Suppressor macrophage treated with lipopolysaccharide for 1 hour (primary cell): Measurements from ENCODE around the gene MED13L.
"Not testable (repeated sequence)": the region's sequence is repeated elsewhere in the genome, so short reads cannot be mapped to it uniquely, and the experiment has no call there.

Experiments
- DNase-seq, 3 donors: peaks; one replicate each; pipeline ENCODE4 v3.0.0-alpha.2; 2020 to 2022

Gene MED13L

GRCh38 chr12:116148844-116149243 lies 128.6 kb downstream of the MED13L start:
- no peak for DNase-seq

GRCh38 chr12:116146386-116146785 lies 131.1 kb downstream of the MED13L start:
- DNase-seq: no peak

GRCh38 chr12:116145451-116145850 lies 132.0 kb downstream of the MED13L start:
- no peak for DNase-seq

GRCh38 chr12:116144384-116144783 lies 133.1 kb downstream of the MED13L start:
- no peak for DNase-seq

- peak; percentile 35 to 66 (median 56) for DNase-seq
Measured at GRCh38 chr12:116143909-116144308, 133.6 kb downstream of the MED13L start.

- DNase-seq: peak; percentile 58 to 83 (median 77)
Measured at GRCh38 chr12:116142936-116143898, 134.3 kb downstream of the MED13L start.

- DNase-seq: no peak
Measured at GRCh38 chr12:116141833-116142162, 135.7 kb downstream of the MED13L start.

- peak in 1 of 3 donors; percentile 34 for DNase-seq
Measured at GRCh38 chr12:116141110-116141832, 136.2 kb downstream of the MED13L start.

- peak in 2 of 3 donors; percentile 76 to 84 for DNase-seq
Measured at GRCh38 chr12:116140529-116140928, 137.0 kb downstream of the MED13L start.

- no peak for DNase-seq
Measured at GRCh38 chr12:116138781-116139180, 138.7 kb downstream of the MED13L start.

- peak; percentile 30 to 76 (median 64) for DNase-seq
Measured at GRCh38 chr12:116138364-116138763, 139.1 kb downstream of the MED13L start.

- no peak for DNase-seq
Measured at GRCh38 chr12:116137318-116137717, 140.2 kb downstream of the MED13L start.

GRCh38 chr12:116136340-116136739 lies 141.2 kb downstream of the MED13L start:
- DNase-seq: peak; percentile 22 to 48 (median 38)

- DNase-seq: peak; percentile 33 to 47 (median 46)
Measured at GRCh38 chr12:116135209-116135930, 142.1 kb downstream of the MED13L start.

- no peak for DNase-seq
Measured at GRCh38 chr12:116133636-116134214, 143.8 kb downstream of the MED13L start.

GRCh38 chr12:116133149-116133548 lies 144.3 kb downstream of the MED13L start:
- peak; percentile 46 to 83 (median 76) for DNase-seq

GRCh38 chr12:116131987-116132386 lies 145.5 kb downstream of the MED13L start:
- not testable (repeated sequence) for DNase-seq

GRCh38 chr12:116131176-116131575 lies 146.3 kb downstream of the MED13L start:
- no peak for DNase-seq

- no peak for DNase-seq
Measured at GRCh38 chr12:116130431-116130830, 147.1 kb downstream of the MED13L start.

GRCh38 chr12:116128779-116129178 lies 148.7 kb downstream of the MED13L start:
- DNase-seq: no peak

GRCh38 chr12:116127859-116128258 lies 149.6 kb downstream of the MED13L start:
- no peak for DNase-seq

GRCh38 chr12:116126610-116127009 lies 150.9 kb downstream of the MED13L start:
- DNase-seq: no peak
